HUES48 (cell line): ENCODE data around the gene TCOF1.

ENCODE experiments used
- H3K27ac ChIP-seq: one replicate; pipeline ENCODE4 v1.7.0; 2013; ENCODE audit warnings: low read depth, low read length, inconsistent platforms
- H3K27me3 ChIP-seq: 2 replicates; pipeline ENCODE4 v1.6.1; 2013; ENCODE audit warnings: mild to moderate bottlenecking, low read length; ENCODE audit not compliant: control insufficient read depth, insufficient read depth
- H3K36me3 ChIP-seq: 2 replicates; pipeline ENCODE4 v1.6.1; 2013; ENCODE audit warnings: low read length; ENCODE audit not compliant: control insufficient read depth, insufficient read depth
- H3K4me1 ChIP-seq: 2 replicates; pipeline ENCODE4 v1.6.1; 2013; ENCODE audit warnings: mild to moderate bottlenecking, low read length; ENCODE audit not compliant: control insufficient read depth, insufficient read depth
- H3K4me3 ChIP-seq: 2 replicates; pipeline ENCODE4 v1.5.1; 2013; ENCODE audit warnings: mild to moderate bottlenecking, low read depth, low read length
- H3K9ac ChIP-seq: 2 replicates; pipeline ENCODE4 v1.6.1; 2013; ENCODE audit warnings: mild to moderate bottlenecking, low read depth, low read length, moderate library complexity
- H3K9me3 ChIP-seq: 2 replicates; pipeline ENCODE4 v1.6.1; 2013; ENCODE audit warnings: low read length; ENCODE audit not compliant: control insufficient read depth, insufficient read depth

TCOF1 gene

DNA sequence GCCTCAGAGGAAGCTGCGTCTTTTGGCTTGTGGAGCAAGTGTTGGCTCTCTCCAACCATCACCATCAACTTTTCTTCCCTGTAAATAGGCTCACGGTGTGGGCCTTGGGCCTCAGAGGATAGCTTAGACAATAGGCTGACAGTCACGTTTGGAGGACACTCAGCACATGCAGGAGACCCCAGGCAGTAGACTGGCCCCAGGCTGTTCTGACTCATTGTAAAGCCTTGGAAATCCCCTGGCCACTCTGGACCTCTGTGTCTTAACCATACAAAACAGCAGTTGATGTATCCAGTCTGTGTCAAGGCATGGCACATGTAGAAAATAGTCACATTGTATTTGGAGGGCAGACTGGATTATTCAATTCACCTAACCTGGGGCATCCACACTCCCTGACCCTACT, 36.6 kb downstream of the TCOF1 start:
- no peak overlapping the region for H3K27ac ChIP-seq
- no peaks in the 10 kb centered on the region for H3K9me3 ChIP-seq
- H3K4me3 ChIP-seq, result no peak overlapping the region
- H3K36me3 ChIP-seq, result peaks cover 96% of the 10 kb centered on the region
- H3K27me3 ChIP-seq, result no peaks in the 10 kb centered on the region
- no peaks in the 10 kb centered on the region for H3K4me1 ChIP-seq
- no peak overlapping the region for H3K9ac ChIP-seq

DNA sequence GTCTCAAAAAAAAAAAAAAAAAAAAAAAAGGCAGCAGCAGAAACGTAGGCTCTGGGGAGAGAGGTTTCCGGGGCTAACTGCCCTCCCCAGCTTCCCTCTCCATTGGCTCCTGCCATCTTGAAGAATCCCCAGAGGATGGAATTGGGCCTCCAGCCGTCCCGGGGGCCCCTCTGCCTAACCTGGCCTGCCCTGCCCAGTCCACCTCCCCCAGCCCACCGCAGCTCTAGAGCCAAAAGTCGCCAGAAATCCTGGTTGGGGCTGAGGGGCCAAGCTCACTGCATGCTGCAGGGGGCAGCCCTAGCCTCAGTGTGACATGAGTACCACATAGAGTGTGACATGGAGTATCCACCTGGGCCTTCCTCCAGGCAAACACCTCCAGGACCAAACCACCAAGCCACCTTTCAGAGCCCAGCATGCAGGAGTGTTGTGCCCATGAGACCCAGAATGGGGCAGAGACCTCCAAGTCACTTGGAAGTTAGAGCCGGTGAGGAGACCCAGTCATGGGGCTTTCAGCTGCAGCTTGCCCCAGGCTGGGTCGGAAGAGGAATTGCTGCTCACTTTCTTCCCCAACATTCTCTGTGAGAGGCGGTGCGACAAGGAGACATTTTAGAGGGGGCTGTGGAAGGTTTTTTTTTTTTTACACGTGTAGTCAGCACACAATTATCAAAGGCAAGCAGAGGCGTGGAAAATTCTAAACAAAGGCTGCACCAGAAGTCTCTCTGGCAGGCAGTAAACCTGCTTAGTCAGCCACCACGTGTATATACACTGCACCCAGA, 37.6 kb downstream of the TCOF1 start:
- no peaks in the 10 kb centered on the region for H3K9me3 ChIP-seq
- H3K9ac ChIP-seq, result no peak overlapping the region
- H3K27me3 ChIP-seq, result no peaks in the 10 kb centered on the region
- H3K27ac ChIP-seq, result no peak overlapping the region
- H3K4me1 ChIP-seq, result no peaks in the 10 kb centered on the region
- H3K36me3 ChIP-seq, result peaks cover 96% of the 10 kb centered on the region
- no peak overlapping the region for H3K4me3 ChIP-seq

DNA sequence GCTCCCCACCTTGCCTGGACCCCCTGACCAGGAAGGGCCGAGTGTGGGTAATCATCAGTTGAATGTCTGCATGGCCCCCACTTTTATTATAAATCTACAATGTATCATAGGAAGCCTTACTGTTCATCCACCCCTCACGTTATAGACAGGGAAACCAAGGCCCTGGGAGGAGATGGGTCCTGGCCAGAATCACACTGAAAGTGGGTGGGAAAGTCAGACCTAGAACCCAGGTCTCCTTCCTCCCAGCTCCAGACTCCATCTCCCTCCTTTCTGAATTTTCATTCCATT, 38.1 kb downstream of the TCOF1 start:
- peaks cover 96% of the 10 kb centered on the region for H3K36me3 ChIP-seq
- no peak overlapping the region for H3K27ac ChIP-seq
- no peaks in the 10 kb centered on the region for H3K4me1 ChIP-seq
- H3K9ac ChIP-seq, result no peak overlapping the region
- H3K4me3 ChIP-seq, result no peak overlapping the region
- H3K27me3 ChIP-seq, result no peaks in the 10 kb centered on the region
- H3K9me3 ChIP-seq, result no peaks in the 10 kb centered on the region

DNA sequence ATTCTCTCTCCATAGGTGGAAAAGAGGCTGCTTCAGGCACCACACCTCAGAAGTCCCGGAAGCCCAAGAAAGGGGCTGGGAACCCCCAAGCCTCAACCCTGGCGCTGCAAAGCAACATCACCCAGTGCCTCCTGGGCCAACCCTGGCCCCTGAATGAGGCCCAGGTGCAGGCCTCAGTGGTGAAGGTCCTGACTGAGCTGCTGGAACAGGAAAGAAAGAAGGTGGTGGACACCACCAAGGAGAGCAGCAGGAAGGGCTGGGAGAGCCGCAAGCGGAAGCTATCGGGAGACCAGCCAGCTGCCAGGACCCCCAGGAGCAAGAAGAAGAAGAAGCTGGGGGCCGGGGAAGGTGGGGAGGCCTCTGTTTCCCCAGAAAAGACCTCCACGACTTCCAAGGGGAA, 38.8 kb downstream of the TCOF1 start:
- Histone ChIP-seq H3K36me3 (peaks cover 96% of the 10 kb centered on the region), H3K4me1 (no peaks in the 10 kb centered on the region), H3K27me3 (no peaks in the 10 kb centered on the region), H3K27ac (no peak overlapping the region), H3K9me3 (no peaks in the 10 kb centered on the region), H3K4me3 (no peak overlapping the region), H3K9ac (no peak overlapping the region)

DNA sequence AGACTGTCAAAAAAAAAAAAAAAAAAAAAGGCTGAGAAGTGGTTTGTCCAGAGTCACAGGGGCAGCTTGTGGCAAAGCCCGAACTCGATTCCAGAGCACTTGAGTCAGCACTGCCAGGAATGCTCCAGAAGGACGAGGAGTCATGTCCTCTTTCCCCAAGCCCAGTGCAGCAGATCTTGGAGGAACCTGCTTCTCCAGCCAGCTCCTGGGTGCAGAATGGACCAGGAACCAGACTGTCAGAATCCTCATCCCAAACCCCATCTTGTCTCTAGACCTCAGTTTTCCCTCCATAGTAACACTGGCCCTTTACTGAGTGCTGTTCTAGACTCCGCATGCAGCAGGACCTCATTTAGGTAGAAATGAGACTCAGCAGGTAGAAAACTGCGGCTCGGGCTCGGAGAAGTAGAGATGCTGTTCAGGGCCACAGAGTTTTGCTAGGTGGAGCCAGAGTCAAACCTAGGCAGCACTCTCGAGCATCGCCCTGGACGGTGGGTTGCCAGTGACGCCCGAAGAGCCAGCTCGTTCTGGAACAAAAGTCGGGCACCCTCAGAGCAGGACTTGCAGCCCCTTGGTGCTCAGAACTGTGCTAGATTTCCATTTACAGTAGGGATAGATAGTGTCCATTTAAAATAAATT, 39.8 kb downstream of the TCOF1 start:
- Histone ChIP-seq H3K27ac (no peak overlapping the region), H3K9me3 (no peaks in the 10 kb centered on the region), H3K4me1 (no peaks in the 10 kb centered on the region), H3K4me3 (no peak overlapping the region), H3K9ac (no peak overlapping the region), H3K36me3 (peaks cover 92% of the 10 kb centered on the region), H3K27me3 (no peaks in the 10 kb centered on the region)

DNA sequence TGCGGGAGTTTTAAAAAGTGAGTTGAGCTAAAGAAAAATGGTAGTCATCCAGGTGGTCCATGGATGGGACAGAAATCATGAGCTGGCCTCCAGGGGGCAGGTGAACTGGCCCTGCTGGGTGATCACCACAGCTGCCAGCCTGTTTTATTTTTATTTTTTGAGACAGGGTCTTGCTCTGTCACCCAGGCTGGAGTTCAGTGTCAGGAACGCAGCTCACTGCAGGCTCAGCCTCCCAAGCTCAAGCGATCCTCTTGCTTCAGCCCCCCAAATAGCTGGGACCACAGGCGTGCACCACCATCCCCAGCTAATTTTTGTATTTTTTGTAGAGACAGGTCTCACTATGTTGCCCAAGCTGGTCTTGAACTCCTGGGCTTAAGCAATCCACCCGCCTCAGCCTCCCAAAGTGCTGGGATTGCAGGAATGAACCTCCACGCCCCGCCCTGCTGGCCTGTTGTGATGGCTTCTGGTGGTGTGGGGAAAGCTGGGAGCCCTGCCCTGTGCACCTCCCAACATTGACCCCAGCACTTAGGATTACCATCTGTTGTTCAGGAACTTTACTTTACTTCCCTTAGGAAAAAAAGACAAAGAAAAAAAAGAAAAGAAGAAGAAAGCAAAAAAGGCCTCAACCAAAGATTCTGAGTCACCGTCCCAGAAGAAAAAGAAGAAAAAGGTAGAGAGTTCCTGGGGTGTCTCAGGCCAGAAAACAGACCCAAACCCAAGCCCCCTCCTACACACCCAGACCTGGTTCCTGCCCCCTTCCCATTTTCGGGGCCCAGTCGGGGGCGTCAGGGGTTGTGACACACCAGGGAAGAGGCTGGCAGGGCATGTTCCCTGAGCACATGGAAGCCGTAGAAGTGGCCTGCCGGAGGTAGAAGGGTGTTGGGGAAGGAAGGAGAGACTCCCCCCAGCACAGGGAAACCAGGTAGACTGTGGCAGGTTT, 40.6 kb downstream of the TCOF1 start:
- H3K4me1 ChIP-seq, result no peaks in the 10 kb centered on the region
- H3K9me3 ChIP-seq, result no peaks in the 10 kb centered on the region
- H3K9ac ChIP-seq, result no peak overlapping the region
- H3K36me3 ChIP-seq, result peaks cover 92% of the 10 kb centered on the region
- H3K4me3 ChIP-seq, result no peak overlapping the region
- no peaks in the 10 kb centered on the region for H3K27me3 ChIP-seq
- no peak overlapping the region for H3K27ac ChIP-seq

DNA sequence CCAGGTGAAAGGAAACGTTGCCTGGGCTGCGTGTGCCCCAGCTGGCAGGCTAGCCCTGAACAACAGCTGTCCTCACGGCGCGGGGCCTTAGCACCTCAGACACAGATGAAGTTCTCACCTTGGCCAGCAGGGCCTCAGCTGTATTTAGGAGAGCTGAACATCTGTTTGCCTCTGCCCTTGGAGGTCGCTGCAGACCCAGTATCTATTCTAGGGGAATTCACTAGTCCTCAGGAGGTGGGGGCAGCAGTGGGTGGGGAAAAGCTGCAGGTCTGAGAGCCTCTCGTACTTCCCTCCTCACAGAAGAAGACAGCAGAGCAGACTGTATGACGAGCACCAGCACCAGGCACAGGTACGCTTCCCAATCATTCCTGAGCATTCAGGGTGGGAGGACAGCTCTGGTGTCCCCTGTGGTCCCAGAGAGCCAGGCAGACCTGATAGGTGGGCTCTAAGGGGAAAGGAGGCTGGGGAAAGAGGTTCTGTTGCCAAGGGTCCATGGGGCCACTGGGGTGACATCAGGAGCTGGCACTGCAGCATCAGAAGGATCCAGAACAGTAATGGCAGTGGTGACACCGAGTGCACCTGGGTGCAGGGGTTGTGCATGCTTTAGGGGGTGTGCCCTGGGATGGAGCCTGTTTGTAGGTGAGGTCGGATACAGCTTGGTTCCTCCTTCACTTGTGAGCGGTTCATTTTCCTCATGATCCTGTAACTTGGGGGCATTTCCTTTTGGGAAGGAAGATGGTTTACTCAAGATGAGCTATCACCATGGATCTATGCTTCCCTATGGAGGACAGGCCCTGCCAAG, 41.4 kb downstream of the TCOF1 start:
- Histone ChIP-seq H3K4me3 (no peak overlapping the region), H3K27ac (no peak overlapping the region), H3K9me3 (no peaks in the 10 kb centered on the region), H3K36me3 (peaks cover 87% of the 10 kb centered on the region), H3K9ac (no peak overlapping the region), H3K4me1 (no peaks in the 10 kb centered on the region), H3K27me3 (no peaks in the 10 kb centered on the region)

DNA sequence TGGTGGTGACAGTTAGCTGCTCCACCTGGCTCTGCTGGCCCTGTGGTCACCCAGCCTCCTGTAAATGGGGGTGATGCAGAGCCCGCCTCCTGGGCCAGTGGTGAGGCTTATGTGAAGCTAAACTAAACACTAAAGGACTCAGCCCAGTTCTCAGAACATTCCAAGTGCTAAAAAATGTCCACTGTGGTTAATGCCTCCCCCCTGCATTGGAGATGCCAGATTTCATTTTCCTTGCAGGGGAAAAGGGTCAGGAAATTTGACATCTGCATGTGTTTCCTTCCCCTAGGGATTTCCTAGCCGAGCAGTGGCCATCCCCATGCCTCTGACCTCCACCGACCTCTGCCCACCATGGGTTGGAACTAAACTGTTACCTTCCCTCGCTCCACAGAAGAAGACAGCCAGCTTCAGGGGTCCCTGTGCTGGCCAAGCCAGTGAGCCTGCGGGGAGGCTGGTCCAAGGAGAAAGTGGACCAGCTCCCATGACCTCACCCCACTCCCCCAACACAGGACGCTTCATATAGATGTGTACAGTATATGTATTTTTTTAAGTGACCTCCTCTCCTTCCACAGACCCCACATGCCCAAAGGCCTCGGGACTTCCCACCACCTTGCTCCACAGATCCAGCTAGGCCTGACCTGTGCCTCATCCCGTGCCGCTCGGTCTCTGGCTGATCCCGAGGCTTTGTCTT, 42.2 kb downstream of the TCOF1 start:
- Histone ChIP-seq H3K4me1 (no peaks in the 10 kb centered on the region), H3K4me3 (no peak overlapping the region), H3K9me3 (no peaks in the 10 kb centered on the region), H3K27me3 (no peaks in the 10 kb centered on the region), H3K9ac (no peak overlapping the region), H3K36me3 (peaks cover 80% of the 10 kb centered on the region), H3K27ac (no peak overlapping the region)

DNA sequence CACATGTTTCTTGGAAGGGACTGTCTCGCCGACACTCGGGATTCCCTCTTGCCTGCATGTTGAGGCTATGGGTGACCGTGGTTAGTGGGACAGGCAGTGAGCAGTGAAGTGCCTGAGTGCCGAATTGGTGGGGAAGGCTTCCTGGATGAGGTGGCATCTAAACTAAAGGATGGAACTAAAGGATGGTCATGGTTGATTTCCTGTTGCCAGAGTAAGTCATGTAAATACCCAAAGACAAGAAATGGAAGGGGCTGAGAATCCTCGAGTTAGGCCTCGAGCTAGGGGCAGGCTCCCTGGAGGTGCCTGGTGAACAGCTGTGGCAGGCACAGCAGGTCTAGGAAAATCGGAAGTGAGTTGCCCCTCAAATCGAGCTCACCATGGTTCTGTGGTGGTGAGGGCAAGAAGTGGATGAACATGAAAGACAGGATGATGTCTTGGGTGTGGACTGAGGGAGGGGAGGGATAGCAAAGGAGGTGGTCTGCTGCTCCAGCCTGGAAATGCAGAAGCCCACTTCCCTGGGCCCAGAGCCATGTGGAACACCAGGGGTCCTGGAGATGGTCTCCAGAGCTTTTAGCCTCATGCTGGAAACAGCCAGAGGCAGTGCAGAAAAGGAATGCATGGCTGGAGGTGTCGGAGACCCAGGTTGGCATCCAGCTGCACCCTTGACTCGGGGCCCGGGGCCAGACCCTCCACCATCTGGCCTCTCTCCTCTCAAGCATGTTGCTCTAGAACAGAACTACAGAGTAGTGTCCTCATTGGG, 43.0 kb downstream of the TCOF1 start:
- H3K27me3 ChIP-seq, result no peaks in the 10 kb centered on the region
- H3K36me3 ChIP-seq, result peaks cover 73% of the 10 kb centered on the region
- no peak overlapping the region for H3K4me3 ChIP-seq
- no peak overlapping the region for H3K27ac ChIP-seq
- no peaks in the 10 kb centered on the region for H3K4me1 ChIP-seq
- H3K9ac ChIP-seq, result no peak overlapping the region
- no peaks in the 10 kb centered on the region for H3K9me3 ChIP-seq

DNA sequence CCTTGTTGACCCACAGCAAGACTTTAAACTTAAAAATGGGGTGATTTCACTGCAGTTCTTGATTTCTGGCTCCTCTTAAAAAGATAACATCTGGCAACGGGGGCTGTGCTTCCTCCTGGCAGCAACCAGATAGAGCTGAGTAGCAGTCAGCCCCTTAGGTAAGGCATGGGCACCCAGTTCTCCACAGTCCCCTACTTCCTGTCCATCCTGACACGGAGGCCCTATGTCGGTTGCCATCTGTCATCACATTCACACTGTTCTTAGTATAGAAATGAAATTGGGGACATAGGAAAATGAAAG, 43.5 kb downstream of the TCOF1 start:
- no peak overlapping the region for H3K9ac ChIP-seq
- no peak overlapping the region for H3K4me3 ChIP-seq
- H3K4me1 ChIP-seq, result no peaks in the 10 kb centered on the region
- peaks cover 68% of the 10 kb centered on the region for H3K36me3 ChIP-seq
- H3K9me3 ChIP-seq, result no peaks in the 10 kb centered on the region
- no peaks in the 10 kb centered on the region for H3K27me3 ChIP-seq
- no peak overlapping the region for H3K27ac ChIP-seq
